Panc1 (cell line): ENCODE results near the gene MAP3K7. TPM values are rescaled to one million over a fixed set of nuclear protein-coding genes. Genes with fewer than 3 reads are reported as not detected.

Source experiments
- ATAC-seq: fragments of 200-7000 bp; cut with Tn5 transposase; 2 replicates; pipeline ENCODE4 v1.9.1; 2020; ENCODE audit warnings: mild to moderate bottlenecking, moderate library complexity
- BruUV-seq: library from RNA; stranded (reverse); fragments of 400-500 nt; replicated peaks from 2 replicates; lab custom pipeline; 2021; lab: Mats Ljungman, UMichigan
- CTCF ChIA-PET: fragments of 300-600 bp; sonication (Branson Sonifier 250); formaldehyde crosslinking; loops from one replicate; lab custom pipeline; 2022; ENCODE audit warnings: antibody characterized with exemption; lab: Charles Lee
- POLR2A ChIA-PET: fragments of 300-600 bp; sonication (Branson Sonifier 250); formaldehyde crosslinking; loops from one replicate; lab custom pipeline; 2022; ENCODE audit warnings: antibody characterized with exemption; lab: Charles Lee
- DNase-seq: peaks from one replicate; pipeline ENCODE4 v3.0.0-alpha.2; 2010; ENCODE audit warnings: low read depth, low spot score
- H3K27ac ChIP-seq: 2 replicates; pipeline ENCODE4 v1.5.1; 2011; ENCODE audit warnings: mild to moderate bottlenecking, low read length, inconsistent platforms
- H3K27me3 ChIP-seq: fragments of 200-500 bp; sonication (Bioruptor generic); 2 replicates; pipeline ENCODE4 v1.6.0; 2014; ENCODE audit warnings: low read length, inconsistent platforms; ENCODE audit not compliant: control insufficient read depth, insufficient read depth
- H3K36me3 ChIP-seq: fragments of 200-500 bp; sonication (Bioruptor generic); 2 replicates; pipeline ENCODE4 v1.5.1; 2014; ENCODE audit warnings: inconsistent platforms, mild to moderate bottlenecking, low read length, moderate library complexity; ENCODE audit not compliant: control insufficient read depth, insufficient read depth
- H3K4me1 ChIP-seq: 2 replicates; pipeline ENCODE4 v1.5.1; 2011; ENCODE audit warnings: inconsistent platforms, mild to moderate bottlenecking, low read length, moderate library complexity; ENCODE audit not compliant: control insufficient read depth, insufficient read depth
- H3K4me3 ChIP-seq, 2 experiments: 2 replicates each; pipeline ENCODE4 v1.5.1; 2011 to 2012; ENCODE audit warnings: low read depth in 2 of 2, low read length in 2 of 2, mild to moderate bottlenecking in 2 of 2, inconsistent platforms in 1 of 2, moderate library complexity in 1 of 2
- H3K9me3 ChIP-seq: fragments of 200-500 bp; sonication (Bioruptor generic); 2 replicates; pipeline ENCODE4 v1.5.1; 2014; ENCODE audit warnings: low read depth, mild to moderate bottlenecking, inconsistent platforms, low read length, moderate library complexity; ENCODE audit not compliant: control insufficient read depth, insufficient read depth
- CTCF ChIP-seq: fragments of 450-650 bp; IDR thresholded peaks from 2 replicates; pipeline ENCODE4 v1.5.1; 2017; ENCODE audit warnings: mild to moderate bottlenecking
- POLR2AphosphoS5 ChIP-seq: IDR thresholded peaks from 2 replicates; pipeline ENCODE4 v1.6.1; 2012; ENCODE audit warnings: mild to moderate bottlenecking, low read depth, low read length, moderate library complexity
- REST ChIP-seq, 2 experiments: IDR thresholded peaks; 2 replicates each; pipeline ENCODE4 v1.6.1; 2011 to 2012; ENCODE audit warnings: low read depth in 2 of 2, control low read depth in 1 of 2, low read length in 1 of 2, mild to moderate bottlenecking in 1 of 2, moderate library complexity in 1 of 2; ENCODE audit not compliant: insufficient read depth in 1 of 2
- SIN3A ChIP-seq: IDR thresholded peaks from 2 replicates; pipeline ENCODE4 v1.6.1; 2012; ENCODE audit warnings: low read depth, mild to moderate bottlenecking, low read length, moderate library complexity, borderline replicate concordance; ENCODE audit not compliant: insufficient read depth
- TCF7L2 ChIP-seq: IDR thresholded peaks from 2 replicates; pipeline ENCODE4 v1.6.1; 2011; ENCODE audit warnings: mild to moderate bottlenecking, low read depth, low read length, inconsistent platforms
- in situ Hi-C: cut with HindIII; loops from 2 replicates; pipeline ENCODE4 v1.10.0; 2016; ENCODE audit warnings: low sequenced_read_pairs, low pct_unique_long_range_greater_than_20kb
- intact Hi-C: fragments of 100-400 bp; cut with micrococcal nuclease; formaldehyde crosslinking; loops from one replicate; pipeline ENCODE4 v1.10.0; 2022; ENCODE audit not compliant: unreplicated experiment
- total RNA-seq: library from RNA; stranded (reverse); gene quantifications from one replicate; pipeline ENCODE4 v1.2.1, GENCODE V29; 2021; ENCODE audit not compliant: unreplicated experiment

The MAP3K7 gene
- total RNA-seq, 1 experiment from 2014 or later = 33.1 TPM

- Histone ChIP-seq H3K27me3 (no peaks in the 10 kb centered on the region), H3K9me3 (no peaks in the 10 kb centered on the region), H3K27ac (no peak overlapping the region), H3K4me1 (no peaks in the 10 kb centered on the region), H3K36me3 (no peaks in the 10 kb centered on the region), H3K4me3 (no peak overlapping the region)
- CTCF ChIA-PET = interaction anchor here (0.5 kb wide), 1 partner anchor 19 kb away, joined by 6 read pairs; no protein-coding TSS in a partner anchor
- BruUV-seq = no TSS peak
- ATAC-seq = no peak
- intact Hi-C loops (no loop called here), in situ Hi-C loops (no loop called here)
- DNase-seq = no peak
- POLR2A ChIA-PET = no interaction called here
- no peak for TF ChIP-seq SIN3A
- TF ChIP-seq TCF7L2 = no peak
- TF ChIP-seq POLR2AphosphoS5 = no peak
- no peak for TF ChIP-seq REST (IDR thresholded peaks at IDR 0.05; ENCODE audit: insufficient read depth in 1 of 2, low read depth in 2 of 2, low read length in 1 of 2)
- no peak for TF ChIP-seq CTCF
These were observed 90.4 kb downstream of the MAP3K7 start for GRCh38 chr6:90496258-90497016.

GRCh38 chr6:90495216-90495817 lies 91.6 kb downstream of the MAP3K7 start:
- no peaks in the 10 kb centered on the region for H3K9me3 ChIP-seq
- DNase-seq = no peak
- BruUV-seq = no TSS peak
- ChIA-PET CTCF (no interaction called here), POLR2A (no interaction called here)
- in situ Hi-C loops (no loop called here), intact Hi-C loops (no loop called here)
- no peaks in the 10 kb centered on the region for H3K36me3 ChIP-seq
- ATAC-seq = no peak
- no peaks in the 10 kb centered on the region for H3K27me3 ChIP-seq
- H3K27ac ChIP-seq = no peak overlapping the region
- no peak for TF ChIP-seq POLR2AphosphoS5
- TF ChIP-seq CTCF = no peak
- TF ChIP-seq SIN3A = no peak
- TF ChIP-seq REST (IDR thresholded peaks at IDR 0.05; ENCODE audit: insufficient read depth in 1 of 2, low read depth in 2 of 2, low read length in 1 of 2) = no peak
- TF ChIP-seq TCF7L2 = no peak
- H3K4me1 ChIP-seq = no peaks in the 10 kb centered on the region
- H3K4me3 ChIP-seq = no peak overlapping the region
